ENCODE measurements around the gene MCF2L2. TPM values are rescaled to one million over a fixed set of nuclear protein-coding genes. Genes with fewer than 3 reads are reported as not detected.

MCF2L2 gene
- total and polyA plus RNA-seq, 4 donors, result 0.13 to 1.0 (median 0.54) TPM

DNA sequence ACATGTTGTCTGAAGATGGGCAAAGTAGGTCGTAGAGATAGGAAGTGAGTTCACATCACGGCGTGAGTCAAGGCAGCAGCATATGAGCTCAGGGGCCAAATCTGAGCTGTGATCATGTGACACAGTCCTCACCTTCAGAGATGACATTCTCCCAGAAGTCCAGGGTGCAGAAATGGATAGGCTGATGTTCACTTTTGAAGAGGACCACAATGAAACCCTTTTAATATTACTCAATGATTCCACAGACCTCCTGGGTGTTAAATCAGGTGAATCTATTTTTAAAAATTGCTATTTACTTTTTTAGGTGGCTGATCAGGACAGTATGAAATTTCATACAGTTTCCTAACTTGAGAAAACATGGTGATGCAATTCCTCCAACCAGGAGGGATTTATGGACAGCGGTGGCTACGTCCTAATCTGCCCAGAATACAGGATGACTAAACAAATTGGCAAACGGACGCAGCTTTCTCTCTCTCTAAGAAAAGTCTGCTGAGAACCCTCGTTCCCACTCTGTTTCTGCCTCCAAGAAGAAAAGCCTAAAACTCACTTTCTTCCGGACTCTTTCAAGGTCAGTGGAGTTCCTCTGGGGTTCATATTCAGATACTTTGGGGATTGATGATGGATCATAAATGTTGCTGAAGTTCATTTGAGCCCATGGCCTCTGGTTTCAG is 141.0 kb downstream of the MCF2L2 start:
- Histone ChIP-seq H3K4me3 (ENCODE audit: low read length in 2 of 2) (no peak overlapping the region), H3K27ac (ENCODE audit: low read depth in 1 of 2, low read length in 2 of 2) (peak overlapping the region; percentile 70 to 89), H3K9me3 (ENCODE audit: control insufficient read depth, low read length) (no peaks in the 10 kb centered on the region), H3K4me1 (ENCODE audit: control insufficient read depth in 1 of 2, insufficient read depth in 2 of 2, low read length in 2 of 2) (peaks cover 0 to 6% of the 10 kb centered on the region in 2 donors), H3K27me3 (ENCODE audit: control insufficient read depth in 1 of 2, insufficient read depth in 2 of 2, low read length in 1 of 2) (no peaks in the 10 kb centered on the region), H3K36me3 (ENCODE audit: control insufficient read depth in 1 of 2, insufficient read depth in 2 of 2, low read length in 1 of 2) (no peaks in the 10 kb centered on the region)
- peak in 1 of 2 donors; percentile 53 for DNase-seq
- intact Hi-C loops (cut with DNase I), result loop anchor here (5.0 to 10.0 kb wide), 2 partner anchors 163 to 165 kb away; no protein-coding TSS in a partner anchor
- 24 to 25% methylated on average over 9 of the region's 9 CpGs for WGBS, 2 donors
- peak; percentile 86 for ATAC-seq (ENCODE audit: low FRiP score)

DNA sequence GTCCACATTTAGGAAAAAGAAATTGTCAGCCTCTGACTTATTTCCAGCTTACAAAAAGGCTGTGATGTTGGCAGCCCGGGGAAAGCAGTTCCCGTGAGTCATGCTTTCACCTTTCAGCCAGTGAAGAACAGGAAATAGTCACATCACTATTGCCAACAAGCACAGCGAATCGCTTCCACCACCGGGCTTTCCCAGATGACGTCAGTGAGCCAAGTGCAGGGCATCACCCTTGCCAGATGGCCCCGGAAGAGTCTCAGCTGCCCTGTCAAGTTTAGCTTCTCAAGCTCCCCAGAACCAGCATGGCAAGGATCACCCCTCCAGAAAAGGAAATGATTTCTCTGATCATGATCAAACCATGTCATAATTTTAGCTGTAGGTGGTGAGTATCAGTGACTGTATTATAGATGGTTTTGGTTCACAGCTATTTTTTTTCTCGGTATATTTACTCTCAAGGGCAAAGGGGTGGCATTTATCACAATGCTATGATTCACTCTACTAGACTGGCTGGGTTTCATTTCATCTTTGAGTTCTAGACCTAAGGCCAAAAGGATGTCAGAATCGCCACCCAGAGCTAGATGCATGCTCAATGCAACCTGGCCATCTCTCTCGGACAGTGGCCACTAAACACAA is 142.5 kb downstream of the MCF2L2 start:
- Histone ChIP-seq H3K27ac (ENCODE audit: low read depth in 1 of 2, low read length in 2 of 2) (peak overlapping the region; percentile 57 to 92), H3K27me3 (ENCODE audit: control insufficient read depth in 1 of 2, insufficient read depth in 2 of 2, low read length in 1 of 2) (no peaks in the 10 kb centered on the region), H3K4me1 (ENCODE audit: control insufficient read depth in 1 of 2, insufficient read depth in 2 of 2, low read length in 2 of 2) (peaks cover 0 to 6% of the 10 kb centered on the region in 2 donors), H3K9me3 (ENCODE audit: control insufficient read depth, low read length) (no peaks in the 10 kb centered on the region), H3K4me3 (ENCODE audit: low read length in 2 of 2) (no peak overlapping the region), H3K36me3 (ENCODE audit: control insufficient read depth in 1 of 2, insufficient read depth in 2 of 2, low read length in 1 of 2) (no peaks in the 10 kb centered on the region)
- intact Hi-C loops (cut with DNase I), result loop anchor here (5.0 to 10.0 kb wide), 2 partner anchors 161 to 164 kb away; no protein-coding TSS in a partner anchor
- WGBS, 2 donors, result 4 to 6% methylated on average over 10 of the region's 10 CpGs
- DNase-seq (peak; percentile 92 to 94), ATAC-seq (ENCODE audit: low FRiP score) (peak; percentile 90)

DNA sequence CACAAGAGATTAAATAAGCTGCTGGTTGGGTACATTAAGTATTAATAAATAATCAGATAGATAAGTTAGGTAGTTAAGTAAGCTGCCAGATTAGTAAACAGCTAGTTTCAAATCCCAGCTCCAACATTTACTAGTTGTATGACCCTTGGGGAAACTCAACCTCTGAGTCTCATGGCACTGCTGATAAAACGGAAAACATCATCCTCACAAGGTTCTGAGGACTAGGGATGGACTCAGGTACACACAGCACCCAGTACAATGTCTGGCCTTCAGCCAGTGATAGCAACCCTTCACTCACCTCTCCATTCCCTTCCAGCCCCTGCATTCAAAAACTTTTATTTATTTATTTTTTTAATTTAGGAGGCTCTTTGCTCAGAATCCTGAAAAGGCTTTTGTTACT is 143.1 kb downstream of the MCF2L2 start:
- Histone ChIP-seq H3K4me3 (ENCODE audit: low read length in 2 of 2) (no peak overlapping the region), H3K36me3 (ENCODE audit: control insufficient read depth in 1 of 2, insufficient read depth in 2 of 2, low read length in 1 of 2) (no peaks in the 10 kb centered on the region), H3K27ac (ENCODE audit: low read depth in 1 of 2, low read length in 2 of 2) (peak overlapping the region; percentile 22 to 88), H3K9me3 (ENCODE audit: control insufficient read depth, low read length) (no peaks in the 10 kb centered on the region), H3K27me3 (ENCODE audit: control insufficient read depth in 1 of 2, insufficient read depth in 2 of 2, low read length in 1 of 2) (no peaks in the 10 kb centered on the region), H3K4me1 (ENCODE audit: control insufficient read depth in 1 of 2, insufficient read depth in 2 of 2, low read length in 2 of 2) (peaks cover 0 to 6% of the 10 kb centered on the region in 2 donors)
- intact Hi-C loops (cut with DNase I), result loop anchor here (5.0 to 10.0 kb wide), 2 partner anchors 161 to 163 kb away; no protein-coding TSS in a partner anchor
- 33 to 35% methylated on average over 1 of the region's 1 CpG for WGBS, 2 donors
- no peak for ATAC-seq (ENCODE audit: low FRiP score)
- DNase-seq, result no peak

DNA sequence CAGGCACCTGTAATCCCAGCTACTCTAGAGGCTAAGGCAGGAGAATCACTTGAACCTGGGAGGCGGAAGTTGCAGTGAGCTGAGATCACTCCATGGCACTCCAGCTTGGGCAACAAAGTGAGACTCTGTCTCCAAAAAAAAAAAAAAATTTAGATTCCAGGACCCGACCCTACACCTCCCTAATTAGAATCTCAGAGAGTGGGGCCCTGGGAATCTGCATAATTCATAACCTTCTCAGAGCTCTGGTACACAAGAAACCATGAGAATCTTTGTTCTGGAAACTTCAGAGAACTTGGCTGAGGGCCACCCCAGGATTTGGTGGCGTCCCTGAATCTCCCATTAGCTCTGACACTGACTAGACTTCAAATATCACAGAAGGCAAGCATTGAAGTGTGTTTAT is 143.8 kb downstream of the MCF2L2 start:
- Histone ChIP-seq H3K27ac (ENCODE audit: low read depth in 1 of 2, low read length in 2 of 2) (peak overlapping the region in 1 of 2 donors; percentile 14), H3K36me3 (ENCODE audit: control insufficient read depth in 1 of 2, insufficient read depth in 2 of 2, low read length in 1 of 2) (no peaks in the 10 kb centered on the region), H3K4me1 (ENCODE audit: control insufficient read depth in 1 of 2, insufficient read depth in 2 of 2, low read length in 2 of 2) (peaks cover 0 to 6% of the 10 kb centered on the region in 2 donors), H3K27me3 (ENCODE audit: control insufficient read depth in 1 of 2, insufficient read depth in 2 of 2, low read length in 1 of 2) (no peaks in the 10 kb centered on the region), H3K4me3 (ENCODE audit: low read length in 2 of 2) (no peak overlapping the region), H3K9me3 (ENCODE audit: control insufficient read depth, low read length) (no peaks in the 10 kb centered on the region)
- ATAC-seq (ENCODE audit: low FRiP score) (no peak), DNase-seq (no peak)
- intact Hi-C loops (cut with DNase I), result loop anchor here in 1 of 2 donors (10.0 kb wide), 1 partner anchor 160 kb away; no protein-coding TSS in a partner anchor
- 55 to 65% methylated on average over 3 of the region's 3 CpGs for WGBS, 2 donors

DNA sequence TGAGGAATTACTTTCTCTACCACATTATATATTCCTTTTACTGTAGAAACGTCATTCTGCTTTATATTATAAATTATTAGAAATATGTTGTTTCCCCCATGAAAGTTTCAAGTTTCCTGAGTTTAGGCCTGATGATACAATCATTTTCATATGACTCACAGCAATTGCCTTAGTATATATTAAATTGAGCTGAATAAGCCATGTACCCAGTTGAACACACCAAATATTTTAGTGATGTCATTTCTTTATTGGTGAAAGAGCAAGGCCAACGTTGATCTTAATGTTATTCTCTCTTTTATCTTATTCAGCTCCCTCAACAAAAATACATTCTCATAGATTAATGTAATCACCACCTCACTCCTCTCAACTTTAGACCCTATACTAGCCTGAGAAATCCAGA is 144.5 kb downstream of the MCF2L2 start:
- Histone ChIP-seq H3K4me1 (ENCODE audit: control insufficient read depth in 1 of 2, insufficient read depth in 2 of 2, low read length in 2 of 2) (peaks cover 0 to 6% of the 10 kb centered on the region in 2 donors), H3K27me3 (ENCODE audit: control insufficient read depth in 1 of 2, insufficient read depth in 2 of 2, low read length in 1 of 2) (no peaks in the 10 kb centered on the region), H3K36me3 (ENCODE audit: control insufficient read depth in 1 of 2, insufficient read depth in 2 of 2, low read length in 1 of 2) (no peaks in the 10 kb centered on the region), H3K9me3 (ENCODE audit: control insufficient read depth, low read length) (no peaks in the 10 kb centered on the region), H3K4me3 (ENCODE audit: low read length in 2 of 2) (no peak overlapping the region), H3K27ac (ENCODE audit: low read depth in 1 of 2, low read length in 2 of 2) (no peak overlapping the region)
- no peak for DNase-seq
- 63% methylated on average over 2 of the region's 2 CpGs for WGBS, 2 donors
- no peak for ATAC-seq (ENCODE audit: low FRiP score)
- intact Hi-C loops (cut with DNase I), result loop anchor here in 1 of 2 donors (10.0 kb wide), 1 partner anchor 159 kb away; no protein-coding TSS in a partner anchor

DNA sequence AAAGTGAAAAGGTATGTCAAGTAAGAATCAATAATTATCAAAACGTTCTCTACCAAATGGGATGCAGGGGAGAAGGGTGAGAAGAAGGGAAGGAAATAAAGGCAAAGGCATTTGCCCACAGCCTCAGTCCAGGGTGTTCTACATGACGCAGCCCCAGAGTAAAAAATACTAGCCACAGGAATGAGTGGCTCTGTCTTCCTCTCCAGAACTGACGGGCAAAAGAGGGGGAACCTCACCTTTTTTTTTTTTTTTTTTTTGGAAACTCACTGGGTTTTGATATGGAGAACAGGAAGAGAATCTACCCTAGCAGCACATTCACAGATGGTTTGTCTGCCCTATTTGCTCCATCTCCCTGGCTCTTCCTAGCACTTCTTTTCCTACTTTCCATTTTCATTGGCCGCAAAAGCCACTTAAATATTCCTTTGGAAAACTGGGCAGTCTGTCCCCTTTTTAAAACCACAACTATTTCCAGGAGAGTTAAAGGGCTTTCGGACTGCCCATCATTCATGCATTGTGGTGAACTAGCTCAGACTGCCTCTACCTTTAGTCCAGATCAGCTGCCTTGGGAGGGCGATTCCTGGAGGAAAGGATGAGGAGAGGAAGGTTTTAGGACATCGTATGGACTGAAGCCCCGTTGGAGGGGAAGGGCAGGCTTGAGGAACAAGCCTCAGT is 147.2 kb downstream of the MCF2L2 start:
- Histone ChIP-seq H3K36me3 (ENCODE audit: control insufficient read depth in 1 of 2, insufficient read depth in 2 of 2, low read length in 1 of 2) (no peaks in the 10 kb centered on the region), H3K4me1 (ENCODE audit: control insufficient read depth in 1 of 2, insufficient read depth in 2 of 2, low read length in 2 of 2) (peaks cover 0 to 4% of the 10 kb centered on the region in 2 donors), H3K27me3 (ENCODE audit: control insufficient read depth in 1 of 2, insufficient read depth in 2 of 2, low read length in 1 of 2) (no peaks in the 10 kb centered on the region), H3K9me3 (ENCODE audit: control insufficient read depth, low read length) (no peaks in the 10 kb centered on the region), H3K4me3 (ENCODE audit: low read length in 2 of 2) (no peak overlapping the region), H3K27ac (ENCODE audit: low read depth in 1 of 2, low read length in 2 of 2) (no peak overlapping the region)
- DNase-seq (no peak), ATAC-seq (ENCODE audit: low FRiP score) (no peak)
- intact Hi-C loops (cut with DNase I), result loop anchor here in 1 of 2 donors (10.0 kb wide), 1 partner anchor 156 kb away; no protein-coding TSS in a partner anchor
- 85 to 90% methylated on average over 8 of the region's 8 CpGs for WGBS, 2 donors

DNA sequence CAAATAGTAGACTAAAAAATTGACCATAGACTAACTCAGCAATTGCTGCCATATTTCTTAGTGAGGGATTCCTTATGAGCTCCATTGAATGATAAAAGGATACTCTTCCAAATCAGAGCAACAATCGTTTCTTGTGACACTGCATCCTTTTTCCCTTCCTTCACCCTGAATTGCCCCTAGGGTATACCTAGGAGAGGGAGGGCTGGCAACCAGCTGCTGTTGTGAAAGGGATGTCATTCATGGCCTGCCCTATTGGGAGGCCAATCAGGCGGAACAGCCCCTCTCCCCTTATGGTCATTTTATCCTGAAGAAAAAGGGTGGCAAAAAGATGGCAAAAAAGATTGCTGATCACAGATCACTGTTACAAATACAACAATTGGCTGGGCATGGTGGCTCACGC is 149.0 kb downstream of the MCF2L2 start:
- Histone ChIP-seq H3K27me3 (ENCODE audit: control insufficient read depth in 1 of 2, insufficient read depth in 2 of 2, low read length in 1 of 2) (no peaks in the 10 kb centered on the region), H3K4me1 (ENCODE audit: control insufficient read depth in 1 of 2, insufficient read depth in 2 of 2, low read length in 2 of 2) (no peaks in the 10 kb centered on the region), H3K36me3 (ENCODE audit: control insufficient read depth in 1 of 2, insufficient read depth in 2 of 2, low read length in 1 of 2) (no peaks in the 10 kb centered on the region), H3K9me3 (ENCODE audit: control insufficient read depth, low read length) (no peaks in the 10 kb centered on the region), H3K27ac (ENCODE audit: low read depth in 1 of 2, low read length in 2 of 2) (no peak overlapping the region), H3K4me3 (ENCODE audit: low read length in 2 of 2) (no peak overlapping the region)
- intact Hi-C loops (cut with DNase I), result no loop called here
- DNase-seq (no peak), ATAC-seq (ENCODE audit: low FRiP score) (no peak)
- WGBS, 2 donors, result 87 to 90% methylated on average over 3 of the region's 3 CpGs

DNA sequence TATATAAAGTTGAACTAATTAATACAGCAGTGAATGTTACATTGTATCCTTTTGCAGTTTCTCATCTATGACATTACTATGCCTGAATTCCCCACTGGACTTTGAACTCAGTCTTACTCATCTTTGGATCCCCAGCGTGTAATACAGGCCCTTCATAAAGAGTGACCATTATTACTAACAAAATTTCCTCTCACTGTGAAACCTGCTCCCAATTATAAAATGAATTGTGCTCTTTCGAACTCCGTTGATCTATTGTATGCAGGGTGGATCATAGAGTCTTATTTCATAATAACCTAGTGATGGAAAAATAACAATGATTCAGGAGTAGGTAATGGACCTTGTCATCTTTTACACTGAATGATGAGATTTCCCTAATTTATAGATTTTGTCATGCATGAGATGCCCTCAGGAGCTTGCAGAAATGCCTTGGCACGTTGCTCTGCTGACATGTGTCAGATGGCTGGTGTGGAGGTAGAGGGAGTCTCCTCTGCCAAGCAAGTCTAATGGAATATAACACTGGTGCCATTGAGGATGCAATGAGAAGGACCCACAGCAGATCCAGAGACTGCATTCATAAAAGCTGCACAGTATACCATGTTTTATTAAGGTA is 149.8 kb downstream of the MCF2L2 start:
- Histone ChIP-seq H3K4me1 (ENCODE audit: control insufficient read depth in 1 of 2, insufficient read depth in 2 of 2, low read length in 2 of 2) (no peaks in the 10 kb centered on the region), H3K4me3 (ENCODE audit: low read length in 2 of 2) (no peak overlapping the region), H3K27me3 (ENCODE audit: control insufficient read depth in 1 of 2, insufficient read depth in 2 of 2, low read length in 1 of 2) (no peaks in the 10 kb centered on the region), H3K9me3 (ENCODE audit: control insufficient read depth, low read length) (no peaks in the 10 kb centered on the region), H3K36me3 (ENCODE audit: control insufficient read depth in 1 of 2, insufficient read depth in 2 of 2, low read length in 1 of 2) (no peaks in the 10 kb centered on the region), H3K27ac (ENCODE audit: low read depth in 1 of 2, low read length in 2 of 2) (no peak overlapping the region)
- ATAC-seq (ENCODE audit: low FRiP score) (no peak), DNase-seq (no peak)
- 82 to 84% methylated on average over 4 of the region's 4 CpGs for WGBS, 2 donors
- intact Hi-C loops (cut with DNase I), result no loop called here
